ENCODE results near the gene CPEB2. TPM values are rescaled to one million over a fixed set of nuclear protein-coding genes. Genes with fewer than 3 reads are reported as not detected.

CPEB2 gene
- total RNA-seq, 3 donors from 2014 or later, result 4.8 to 8.7 (median 8.2) TPM

- Mint-ChIP-seq H3K27me3 (ENCODE audit: low read depth) (no peaks in the 10 kb centered on the region), H3K4me3 (no peak overlapping the region), H3K36me3 (ENCODE audit: insufficient read depth) (peaks cover 22% of the 10 kb centered on the region), H3K9me3 (no peaks in the 10 kb centered on the region), H3K4me1 (ENCODE audit: low read depth) (peaks cover 36% of the 10 kb centered on the region)
- no peak for DNase-seq
- ATAC-seq, result no peak
These were observed 19.0 kb downstream of the CPEB2 start for GRCh38 chr4:15021311-15021710.

GRCh38 chr4:15021946-15022345 lies 19.7 kb downstream of the CPEB2 start:
- DNase-seq (no peak), ATAC-seq (no peak)
- Mint-ChIP-seq H3K9me3 (no peaks in the 10 kb centered on the region), H3K4me1 (ENCODE audit: low read depth) (peaks cover 36% of the 10 kb centered on the region), H3K27me3 (ENCODE audit: low read depth) (no peaks in the 10 kb centered on the region), H3K4me3 (no peak overlapping the region), H3K36me3 (ENCODE audit: insufficient read depth) (peaks cover 22% of the 10 kb centered on the region)

- Mint-ChIP-seq H3K4me3 (no peak overlapping the region), H3K4me1 (ENCODE audit: low read depth) (peaks cover 35% of the 10 kb centered on the region), H3K36me3 (ENCODE audit: insufficient read depth) (peaks cover 26% of the 10 kb centered on the region), H3K9me3 (no peaks in the 10 kb centered on the region), H3K27me3 (ENCODE audit: low read depth) (no peaks in the 10 kb centered on the region)
- no peak for ATAC-seq
- no peak for DNase-seq
These were observed 22.1 kb downstream of the CPEB2 start for GRCh38 chr4:15024386-15024785.

GRCh38 chr4:15025693-15026092 lies 23.4 kb downstream of the CPEB2 start:
- no peak for ATAC-seq
- no peak overlapping the region for H3K4me3 Mint-ChIP-seq
- no peaks in the 10 kb centered on the region for H3K27me3 Mint-ChIP-seq (ENCODE audit: low read depth)
- H3K4me1 Mint-ChIP-seq (ENCODE audit: low read depth), result peaks cover 31% of the 10 kb centered on the region
- peaks cover 22% of the 10 kb centered on the region for H3K36me3 Mint-ChIP-seq (ENCODE audit: insufficient read depth)
- DNase-seq, result no peak
- H3K9me3 Mint-ChIP-seq, result no peaks in the 10 kb centered on the region

GRCh38 chr4:15027921-15028435 lies 25.7 kb downstream of the CPEB2 start:
- ATAC-seq (no peak), DNase-seq (no peak)
- no peaks in the 10 kb centered on the region for H3K27me3 Mint-ChIP-seq (ENCODE audit: low read depth)
- H3K9me3 Mint-ChIP-seq, result no peaks in the 10 kb centered on the region
- peaks cover 27% of the 10 kb centered on the region for H3K4me1 Mint-ChIP-seq (ENCODE audit: low read depth)
- peaks cover 20% of the 10 kb centered on the region for H3K36me3 Mint-ChIP-seq (ENCODE audit: insufficient read depth)
- no peak overlapping the region for H3K4me3 Mint-ChIP-seq

- H3K4me1 Mint-ChIP-seq (ENCODE audit: low read depth), result peaks cover 25% of the 10 kb centered on the region
- no peak for ATAC-seq
- no peak overlapping the region for H3K4me3 Mint-ChIP-seq
- DNase-seq, result no peak
- peaks cover 31% of the 10 kb centered on the region for H3K36me3 Mint-ChIP-seq (ENCODE audit: insufficient read depth)
- H3K9me3 Mint-ChIP-seq, result no peaks in the 10 kb centered on the region
- H3K27me3 Mint-ChIP-seq (ENCODE audit: low read depth), result no peaks in the 10 kb centered on the region
These were observed 28.9 kb downstream of the CPEB2 start for GRCh38 chr4:15031197-15031596.

- DNase-seq, result no peak
- Mint-ChIP-seq H3K9me3 (no peaks in the 10 kb centered on the region), H3K27me3 (ENCODE audit: low read depth) (no peaks in the 10 kb centered on the region), H3K4me3 (no peak overlapping the region), H3K4me1 (ENCODE audit: low read depth) (peaks cover 26% of the 10 kb centered on the region), H3K36me3 (ENCODE audit: insufficient read depth) (peaks cover 31% of the 10 kb centered on the region)
- no peak for ATAC-seq
These were observed 29.9 kb downstream of the CPEB2 start for GRCh38 chr4:15031993-15032675.

GRCh38 chr4:15034071-15034764 lies 31.9 kb downstream of the CPEB2 start:
- no peaks in the 10 kb centered on the region for H3K9me3 Mint-ChIP-seq
- no peaks in the 10 kb centered on the region for H3K27me3 Mint-ChIP-seq (ENCODE audit: low read depth)
- no peak for ATAC-seq
- H3K4me1 Mint-ChIP-seq (ENCODE audit: low read depth), result peaks cover 19% of the 10 kb centered on the region
- no peak overlapping the region for H3K4me3 Mint-ChIP-seq
- no peak for DNase-seq
- peaks cover 27% of the 10 kb centered on the region for H3K36me3 Mint-ChIP-seq (ENCODE audit: insufficient read depth)

- no peaks in the 10 kb centered on the region for H3K9me3 Mint-ChIP-seq
- H3K36me3 Mint-ChIP-seq (ENCODE audit: insufficient read depth), result peaks cover 26% of the 10 kb centered on the region
- H3K4me1 Mint-ChIP-seq (ENCODE audit: low read depth), result peaks cover 14% of the 10 kb centered on the region
- no peak overlapping the region for H3K4me3 Mint-ChIP-seq
- H3K27me3 Mint-ChIP-seq (ENCODE audit: low read depth), result no peaks in the 10 kb centered on the region
- DNase-seq (no peak), ATAC-seq (peak; percentile 60 to 80)
These were observed 32.9 kb downstream of the CPEB2 start for GRCh38 chr4:15035159-15035558.

- H3K4me1 Mint-ChIP-seq (ENCODE audit: low read depth), result peaks cover 8% of the 10 kb centered on the region
- ATAC-seq, result no peak
- no peaks in the 10 kb centered on the region for H3K27me3 Mint-ChIP-seq (ENCODE audit: low read depth)
- H3K9me3 Mint-ChIP-seq, result no peaks in the 10 kb centered on the region
- peaks cover 32% of the 10 kb centered on the region for H3K36me3 Mint-ChIP-seq (ENCODE audit: insufficient read depth)
- no peak for DNase-seq
- H3K4me3 Mint-ChIP-seq, result no peak overlapping the region
These were observed 35.8 kb downstream of the CPEB2 start for GRCh38 chr4:15037923-15038541.

GRCh38 chr4:15040916-15041463 lies 38.7 kb downstream of the CPEB2 start:
- Mint-ChIP-seq H3K4me1 (ENCODE audit: low read depth) (peaks cover 4% of the 10 kb centered on the region), H3K36me3 (ENCODE audit: insufficient read depth) (peaks cover 13% of the 10 kb centered on the region), H3K4me3 (no peak overlapping the region), H3K9me3 (no peaks in the 10 kb centered on the region), H3K27me3 (ENCODE audit: low read depth) (no peaks in the 10 kb centered on the region)
- DNase-seq (no peak), ATAC-seq (no peak)

- Mint-ChIP-seq H3K36me3 (ENCODE audit: insufficient read depth) (peaks cover 16% of the 10 kb centered on the region), H3K27me3 (ENCODE audit: low read depth) (no peaks in the 10 kb centered on the region), H3K4me3 (no peak overlapping the region), H3K9me3 (no peaks in the 10 kb centered on the region), H3K4me1 (ENCODE audit: low read depth) (peaks cover 5% of the 10 kb centered on the region)
- no peak for ATAC-seq
- DNase-seq, result no peak
These were observed 40.4 kb downstream of the CPEB2 start for GRCh38 chr4:15042529-15043167.

GRCh38 chr4:15043226-15043625 lies 40.9 kb downstream of the CPEB2 start:
- Mint-ChIP-seq H3K36me3 (ENCODE audit: insufficient read depth) (peaks cover 16% of the 10 kb centered on the region), H3K27me3 (ENCODE audit: low read depth) (no peaks in the 10 kb centered on the region), H3K9me3 (no peaks in the 10 kb centered on the region), H3K4me3 (no peak overlapping the region), H3K4me1 (ENCODE audit: low read depth) (peaks cover 5% of the 10 kb centered on the region)
- ATAC-seq, result no peak
- DNase-seq, result no peak

- H3K4me3 Mint-ChIP-seq, result no peak overlapping the region
- H3K9me3 Mint-ChIP-seq, result no peaks in the 10 kb centered on the region
- H3K27me3 Mint-ChIP-seq (ENCODE audit: low read depth), result no peaks in the 10 kb centered on the region
- DNase-seq, result no peak
- H3K36me3 Mint-ChIP-seq (ENCODE audit: insufficient read depth), result peaks cover 17% of the 10 kb centered on the region
- peaks cover 5% of the 10 kb centered on the region for H3K4me1 Mint-ChIP-seq (ENCODE audit: low read depth)
- ATAC-seq, result no peak
These were observed 41.6 kb downstream of the CPEB2 start for GRCh38 chr4:15043922-15044321.

All from activated T-cell treated with anti-CD3 and anti-CD28 coated beads, Interleukin-2, amount 50 U/mL, for 4 hours (primary cell).